Stimulated activated CD4-positive, alpha-beta T cell treated with anti-CD3 and anti-CD28 coated beads, TNF-alpha, amount 100 ng/mL, for 4 hours (primary cell): ENCODE measurements around the gene CD2.

Experiments
- DNase-seq, 3 experiments: peaks; one replicate each; pipeline ENCODE4 v3.0.0-alpha.2; 2020; ENCODE audit warnings: low read depth in 3 of 3

Gene CD2

GRCh38 chr1:116777831-116778830, 23.9 kb downstream of the CD2 start:
- no peak for DNase-seq

- DNase-seq = no peak
These were observed 26.8 kb downstream of the CD2 start for GRCh38 chr1:116781034-116781433.

- no peak for DNase-seq
These were observed 30.8 kb downstream of the CD2 start for GRCh38 chr1:116785006-116785405.

- no peak for DNase-seq
These were observed 31.8 kb downstream of the CD2 start for GRCh38 chr1:116786049-116786448.

GRCh38 chr1:116791727-116792126, 37.5 kb downstream of the CD2 start:
- no peak for DNase-seq

GRCh38 chr1:116793357-116793935, 39.2 kb downstream of the CD2 start:
- DNase-seq = no peak

GRCh38 chr1:116794371-116794770, 40.1 kb downstream of the CD2 start:
- no peak for DNase-seq

- DNase-seq = no peak
These were observed 40.7 kb downstream of the CD2 start for GRCh38 chr1:116794804-116795481.

- DNase-seq = no peak
These were observed 41.2 kb downstream of the CD2 start for GRCh38 chr1:116795482-116795829.

GRCh38 chr1:116804736-116805135, 50.5 kb downstream of the CD2 start:
- DNase-seq = no peak

GRCh38 chr1:116805398-116805797, 51.2 kb downstream of the CD2 start:
- DNase-seq = no peak

GRCh38 chr1:116806245-116806644, 52.0 kb downstream of the CD2 start:
- peak in 2 of 3 experiments; percentile 39 to 49 for DNase-seq

GRCh38 chr1:116806671-116807070, 52.4 kb downstream of the CD2 start:
- no peak for DNase-seq

GRCh38 chr1:116807394-116808199, 53.4 kb downstream of the CD2 start:
- DNase-seq = no peak

GRCh38 chr1:116808200-116808847, 54.1 kb downstream of the CD2 start:
- DNase-seq = no peak

GRCh38 chr1:116808848-116809508, 54.7 kb downstream of the CD2 start:
- no peak for DNase-seq

GRCh38 chr1:116811321-116811720, 57.1 kb downstream of the CD2 start:
- DNase-seq = no peak

- no peak for DNase-seq
These were observed 60.9 kb downstream of the CD2 start for GRCh38 chr1:116814926-116815723.

- peak; percentile 59 to 73 (median 69) for DNase-seq
These were observed 63.4 kb downstream of the CD2 start for GRCh38 chr1:116817582-116818064.
